Mucosa of stomach (tissue), 1 donor: ENCODE data around the gene RXYLT1.

Experiments
- H3K27me3 ChIP-seq: one replicate; pipeline ENCODE4 v1.7.0; 2013; ENCODE audit warnings: mild to moderate bottlenecking, low read length; ENCODE audit not compliant: control insufficient read depth, insufficient read depth
- H3K36me3 ChIP-seq: one replicate; pipeline ENCODE4 v1.7.0; 2013; ENCODE audit warnings: low read length; ENCODE audit not compliant: control insufficient read depth, insufficient read depth
- H3K4me1 ChIP-seq: one replicate; pipeline ENCODE4 v1.7.0; 2013; ENCODE audit warnings: mild to moderate bottlenecking, low read length; ENCODE audit not compliant: control insufficient read depth, insufficient read depth
- H3K4me3 ChIP-seq: one replicate; pipeline ENCODE4 v1.7.0; 2013; ENCODE audit warnings: low read length
- H3K9ac ChIP-seq: one replicate; pipeline ENCODE4 v1.7.0; 2013; ENCODE audit warnings: mild to moderate bottlenecking, low read length, moderate library complexity
- H3K9me3 ChIP-seq: one replicate; pipeline ENCODE4 v1.7.0; 2013; ENCODE audit warnings: mild to moderate bottlenecking, low read length, moderate library complexity; ENCODE audit not compliant: control insufficient read depth
- donor health status: Pancreatic carcinoma.

Gene RXYLT1

GRCh38 chr12:63764481-63764880, 15.2 kb upstream of the RXYLT1 start:
- Histone ChIP-seq H3K4me1 (no peaks in the 10 kb centered on the region), H3K9me3 (no peaks in the 10 kb centered on the region), H3K36me3 (no peaks in the 10 kb centered on the region), H3K4me3 (no peak overlapping the region), H3K27me3 (peaks cover 4% of the 10 kb centered on the region), H3K9ac (no peak overlapping the region)

GRCh38 chr12:63766498-63766897, 13.2 kb upstream of the RXYLT1 start:
- no peaks in the 10 kb centered on the region for H3K4me1 ChIP-seq
- H3K4me3 ChIP-seq, result no peak overlapping the region
- no peak overlapping the region for H3K9ac ChIP-seq
- H3K27me3 ChIP-seq, result peaks cover 4% of the 10 kb centered on the region
- no peaks in the 10 kb centered on the region for H3K36me3 ChIP-seq
- no peaks in the 10 kb centered on the region for H3K9me3 ChIP-seq

GRCh38 chr12:63770375-63770774, 9.3 kb upstream of the RXYLT1 start:
- Histone ChIP-seq H3K9me3 (no peaks in the 10 kb centered on the region), H3K4me3 (no peak overlapping the region), H3K4me1 (no peaks in the 10 kb centered on the region), H3K27me3 (no peaks in the 10 kb centered on the region), H3K36me3 (no peaks in the 10 kb centered on the region), H3K9ac (no peak overlapping the region)

DNA sequence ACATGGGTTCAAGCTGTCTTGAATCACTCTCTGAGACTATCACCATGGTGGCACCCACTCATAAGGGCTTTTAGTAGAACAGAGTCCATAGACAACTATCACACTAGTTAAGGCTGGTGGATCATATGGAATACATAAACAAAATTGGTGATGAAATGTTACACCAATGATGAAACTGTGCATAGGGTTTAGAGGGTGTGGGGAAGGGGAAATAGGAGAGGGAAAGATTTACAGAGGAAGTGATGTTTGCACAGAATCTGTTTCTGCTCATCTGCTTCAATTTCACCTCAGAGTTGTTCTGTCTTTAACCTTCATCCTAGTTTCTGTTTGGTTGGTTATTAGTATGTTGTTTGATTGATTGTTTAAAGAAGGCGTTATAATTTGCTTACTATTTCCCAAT, 2.4 kb upstream of the RXYLT1 start:
- Histone ChIP-seq H3K4me3 (no peak overlapping the region), H3K27me3 (no peaks in the 10 kb centered on the region), H3K36me3 (no peaks in the 10 kb centered on the region), H3K4me1 (peaks cover 4% of the 10 kb centered on the region), H3K9me3 (no peaks in the 10 kb centered on the region), H3K9ac (no peak overlapping the region)

GRCh38 chr12:63782466-63782865, 2.8 kb downstream of the RXYLT1 start:
- H3K4me3 ChIP-seq, result no peak overlapping the region
- no peak overlapping the region for H3K9ac ChIP-seq
- no peaks in the 10 kb centered on the region for H3K27me3 ChIP-seq
- H3K4me1 ChIP-seq, result peaks cover 4% of the 10 kb centered on the region
- H3K9me3 ChIP-seq, result no peaks in the 10 kb centered on the region
- no peaks in the 10 kb centered on the region for H3K36me3 ChIP-seq

DNA sequence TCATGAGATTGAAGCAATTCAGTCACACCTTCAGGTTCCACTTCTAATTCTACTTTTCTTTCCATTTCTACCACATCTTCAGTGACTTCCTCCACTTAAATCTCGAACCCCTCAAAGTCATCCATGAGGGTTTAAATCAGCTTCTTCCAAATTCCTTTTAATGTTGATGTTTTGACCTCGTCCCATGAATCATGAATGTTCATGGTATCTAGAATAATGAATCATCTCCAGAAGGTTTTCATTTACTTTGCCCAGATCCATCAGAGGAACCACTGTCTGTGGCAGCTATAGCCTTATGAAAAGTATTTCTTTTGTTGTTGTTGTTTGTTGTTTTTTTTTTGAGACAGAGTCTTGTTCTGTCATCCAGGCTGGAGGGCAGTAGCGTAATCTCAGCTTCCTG, 7.6 kb downstream of the RXYLT1 start:
- Histone ChIP-seq H3K27me3 (no peaks in the 10 kb centered on the region), H3K4me1 (no peaks in the 10 kb centered on the region), H3K9ac (no peak overlapping the region), H3K9me3 (no peaks in the 10 kb centered on the region), H3K36me3 (no peaks in the 10 kb centered on the region), H3K4me3 (no peak overlapping the region)

DNA sequence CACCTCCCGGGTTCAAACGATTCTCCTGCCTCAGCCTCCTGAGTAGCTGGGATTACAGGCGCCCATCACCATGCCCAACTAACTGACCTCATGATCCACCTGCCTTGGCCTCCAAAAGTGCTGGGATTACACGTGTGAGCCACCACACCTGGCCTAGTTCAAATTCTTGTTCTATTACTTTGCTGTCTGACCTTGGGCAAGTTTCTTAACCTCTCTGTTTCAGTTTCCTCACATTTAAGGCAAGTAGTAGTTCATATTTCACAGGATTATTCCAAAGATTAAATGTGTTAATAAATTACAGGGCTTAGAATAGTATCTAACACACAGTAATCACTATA, 10.9 kb downstream of the RXYLT1 start:
- H3K9ac ChIP-seq, result no peak overlapping the region
- no peaks in the 10 kb centered on the region for H3K36me3 ChIP-seq
- no peak overlapping the region for H3K4me3 ChIP-seq
- no peaks in the 10 kb centered on the region for H3K9me3 ChIP-seq
- H3K27me3 ChIP-seq, result no peaks in the 10 kb centered on the region
- H3K4me1 ChIP-seq, result no peaks in the 10 kb centered on the region

DNA sequence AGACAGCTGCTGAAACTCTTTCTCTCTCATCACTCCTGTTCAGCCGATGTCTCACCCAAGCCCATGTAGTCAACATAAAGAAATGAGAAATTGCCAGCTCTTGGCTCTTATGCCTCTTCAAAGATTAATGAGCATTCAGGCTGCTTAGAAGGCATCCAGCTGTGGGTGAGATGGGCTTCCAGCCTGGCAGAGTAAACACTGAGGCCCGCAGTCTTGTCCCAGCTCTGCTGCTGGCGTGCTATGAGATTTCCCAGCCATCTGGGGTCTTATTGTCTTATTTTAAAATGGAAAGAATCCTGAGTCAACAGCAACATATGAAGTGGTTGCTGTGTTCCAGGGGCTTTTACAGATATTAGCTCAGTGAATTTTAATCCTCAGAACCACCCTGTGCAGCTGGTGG, 12.6 kb downstream of the RXYLT1 start:
- H3K9me3 ChIP-seq, result no peaks in the 10 kb centered on the region
- H3K36me3 ChIP-seq, result no peaks in the 10 kb centered on the region
- H3K4me3 ChIP-seq, result no peak overlapping the region
- no peaks in the 10 kb centered on the region for H3K27me3 ChIP-seq
- no peak overlapping the region for H3K9ac ChIP-seq
- H3K4me1 ChIP-seq, result no peaks in the 10 kb centered on the region

DNA sequence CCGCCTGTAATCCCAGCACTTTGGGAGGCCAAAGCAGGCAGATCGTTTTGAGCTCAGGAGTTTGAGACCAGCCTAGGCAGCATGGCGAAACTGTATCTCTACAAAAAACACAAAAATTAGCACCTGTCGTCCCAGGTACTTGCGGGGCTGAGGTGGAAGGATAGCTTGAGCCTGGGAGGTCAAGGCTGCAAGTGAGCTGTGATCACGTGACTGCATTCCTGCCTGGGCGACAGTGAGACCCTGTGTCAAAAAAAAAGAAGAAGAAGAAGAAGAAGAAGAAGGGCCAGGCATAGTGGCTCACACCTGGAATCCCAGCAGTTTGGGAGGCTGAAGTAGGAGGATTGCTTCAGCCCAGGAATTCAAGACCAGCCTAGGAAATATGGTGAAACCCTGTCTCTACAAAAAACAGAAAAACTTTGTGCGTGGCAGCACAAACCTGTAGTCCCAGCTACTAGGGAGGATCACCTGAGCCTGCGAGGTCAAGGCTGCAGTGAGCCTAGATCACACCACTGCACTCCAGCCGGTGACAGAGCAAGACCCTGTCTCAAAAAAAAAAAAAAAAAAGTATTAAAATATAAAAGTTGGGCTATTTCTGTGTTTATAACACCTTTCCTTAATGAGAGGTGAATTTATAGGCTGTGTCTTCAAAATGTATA, 15.5 kb downstream of the RXYLT1 start:
- H3K4me1 ChIP-seq, result no peaks in the 10 kb centered on the region
- no peak overlapping the region for H3K4me3 ChIP-seq
- H3K9me3 ChIP-seq, result no peaks in the 10 kb centered on the region

DNA sequence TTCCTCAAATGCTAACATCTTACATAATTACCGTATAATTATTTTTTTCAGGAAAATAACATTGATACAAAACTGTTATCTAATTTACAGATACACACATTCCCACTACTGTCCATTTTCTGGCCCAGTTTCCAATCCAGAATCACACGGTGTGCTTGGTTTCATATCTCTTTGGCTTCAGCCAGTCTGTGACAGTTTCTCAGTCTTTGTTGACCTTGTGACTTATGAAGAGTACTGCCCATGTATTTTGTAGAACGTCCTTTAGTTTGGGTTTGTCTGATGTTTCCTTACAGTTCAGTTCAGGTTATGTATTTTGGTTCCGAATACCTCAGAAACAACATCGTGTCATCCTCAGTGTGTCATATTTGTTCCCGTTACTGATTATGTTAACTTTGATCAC, 16.2 kb downstream of the RXYLT1 start:
- Histone ChIP-seq H3K4me3 (no peak overlapping the region), H3K9ac (no peak overlapping the region), H3K27me3 (no peaks in the 10 kb centered on the region), H3K36me3 (no peaks in the 10 kb centered on the region), H3K9me3 (no peaks in the 10 kb centered on the region), H3K4me1 (no peaks in the 10 kb centered on the region)

More for the DNA sequence above, 15.5 kb downstream of the RXYLT1 start:
- H3K36me3 ChIP-seq, result no peaks in the 10 kb centered on the region
- no peaks in the 10 kb centered on the region for H3K27me3 ChIP-seq
- no peak overlapping the region for H3K9ac ChIP-seq

DNA sequence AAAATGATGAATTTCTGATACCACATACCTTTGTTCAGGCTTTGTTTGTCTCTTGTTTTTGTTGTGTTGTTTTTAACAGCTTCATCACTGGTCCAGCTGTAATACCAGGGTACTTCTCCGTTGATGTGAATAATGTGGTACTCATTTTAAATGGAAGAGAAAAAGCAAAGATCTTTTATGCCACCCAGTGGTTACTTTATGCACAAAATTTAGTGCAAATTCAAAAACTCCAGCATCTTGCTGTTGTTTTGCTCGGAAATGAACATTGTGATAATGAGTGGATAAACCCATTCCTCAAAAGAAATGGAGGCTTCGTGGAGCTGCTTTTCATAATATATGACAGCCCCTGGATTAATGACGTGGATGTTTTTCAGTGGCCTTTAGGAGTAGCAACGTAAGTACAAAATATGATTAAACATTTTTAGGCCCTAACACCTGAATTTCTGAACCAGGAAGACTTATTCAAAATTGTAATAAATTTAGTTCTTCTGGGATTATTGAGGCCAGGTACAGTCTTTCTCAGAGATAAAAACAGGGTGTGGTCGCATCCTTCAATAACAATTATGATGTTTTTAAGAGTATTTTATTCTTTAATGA, 22.4 kb downstream of the RXYLT1 start:
- H3K36me3 ChIP-seq, result no peaks in the 10 kb centered on the region
- H3K27me3 ChIP-seq, result no peaks in the 10 kb centered on the region
- no peaks in the 10 kb centered on the region for H3K9me3 ChIP-seq
- H3K4me3 ChIP-seq, result no peak overlapping the region
- no peak overlapping the region for H3K9ac ChIP-seq
- H3K4me1 ChIP-seq, result peaks cover 17% of the 10 kb centered on the region

DNA sequence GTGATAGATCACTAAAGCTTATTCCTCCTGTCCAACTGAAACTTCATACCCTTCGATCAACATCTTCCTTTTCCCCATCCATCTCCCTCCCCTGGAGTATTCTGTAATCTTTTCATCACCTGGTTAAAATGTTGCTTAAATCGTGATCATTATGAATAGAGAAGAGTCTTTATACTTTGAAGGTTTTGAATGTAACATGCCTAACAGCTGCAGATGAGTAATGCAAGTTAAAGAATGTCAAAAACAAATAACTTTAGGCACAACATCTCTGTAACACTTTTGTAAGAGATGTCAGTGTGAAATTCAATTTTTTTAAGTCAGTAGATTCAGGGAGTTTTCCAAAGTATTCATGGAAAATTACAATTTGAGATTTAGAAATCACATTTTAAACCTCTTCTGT, 25.0 kb downstream of the RXYLT1 start:
- Histone ChIP-seq H3K9ac (no peak overlapping the region), H3K27me3 (no peaks in the 10 kb centered on the region), H3K4me1 (peaks cover 22% of the 10 kb centered on the region), H3K36me3 (no peaks in the 10 kb centered on the region), H3K9me3 (no peaks in the 10 kb centered on the region), H3K4me3 (no peak overlapping the region)
